Fibroblast of mammary gland (primary cell): ENCODE results near the gene CIAO3.

ENCODE experiments used
- DNase-seq: peaks from one replicate; pipeline ENCODE4 v3.0.0-alpha.2; 2010; ENCODE audit warnings: low read depth
- H3K4me3 ChIP-seq: 2 replicates; pipeline ENCODE4 v1.5.1; 2011; ENCODE audit warnings: low read depth, mild to moderate bottlenecking, low read length, moderate library complexity; ENCODE audit not compliant: control insufficient read depth
- TF ChIP-seq, protein P1 (sequence below): conservative IDR thresholded peaks from 2 replicates; pipeline ENCODE4 v1.5.1; 2011; ENCODE audit warnings: low read depth, low read length, inconsistent platforms; ENCODE audit not compliant: control insufficient read depth, insufficient read depth

CIAO3 gene

DNA sequence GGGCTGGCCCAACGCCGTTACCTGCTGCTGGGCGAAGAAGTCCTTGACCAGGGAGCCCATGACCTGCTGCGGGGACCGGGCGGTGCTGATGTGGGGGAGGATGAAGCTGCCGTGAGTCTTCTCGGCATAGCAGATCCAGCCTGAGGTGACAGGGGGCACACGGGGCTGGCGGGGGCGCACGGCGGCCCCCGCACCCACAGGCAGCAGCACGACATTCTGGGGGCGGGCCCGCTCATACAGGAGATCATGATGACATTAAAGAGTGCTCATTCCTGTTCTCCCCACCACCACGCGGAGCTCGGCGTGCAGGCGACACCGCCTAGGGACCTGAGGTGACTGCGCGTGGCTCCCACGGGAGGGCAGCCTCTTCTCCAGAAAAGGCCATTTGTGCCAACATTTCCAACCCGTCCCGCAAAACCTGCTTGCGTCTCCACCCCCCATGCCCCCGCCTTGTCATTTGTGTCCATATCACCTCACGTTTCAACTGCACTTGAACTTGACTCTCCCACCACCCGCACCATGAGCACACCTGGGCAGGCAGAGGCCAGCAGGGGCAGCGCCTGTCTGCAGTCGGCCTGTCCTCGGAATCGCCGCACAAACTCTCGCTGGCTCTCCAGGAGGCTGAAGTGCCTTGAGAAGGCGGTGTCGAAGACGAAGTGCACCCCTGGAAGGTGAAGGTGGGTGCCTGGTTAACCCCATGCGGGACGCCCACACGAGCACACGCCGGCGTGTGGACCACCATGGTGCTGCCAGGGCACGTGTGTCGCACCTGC lies 6.4 kb downstream of the CIAO3 start:
- H3K4me3 ChIP-seq = no peak overlapping the region
- DNase-seq = no peak
- TF ChIP-seq, protein P1, sequence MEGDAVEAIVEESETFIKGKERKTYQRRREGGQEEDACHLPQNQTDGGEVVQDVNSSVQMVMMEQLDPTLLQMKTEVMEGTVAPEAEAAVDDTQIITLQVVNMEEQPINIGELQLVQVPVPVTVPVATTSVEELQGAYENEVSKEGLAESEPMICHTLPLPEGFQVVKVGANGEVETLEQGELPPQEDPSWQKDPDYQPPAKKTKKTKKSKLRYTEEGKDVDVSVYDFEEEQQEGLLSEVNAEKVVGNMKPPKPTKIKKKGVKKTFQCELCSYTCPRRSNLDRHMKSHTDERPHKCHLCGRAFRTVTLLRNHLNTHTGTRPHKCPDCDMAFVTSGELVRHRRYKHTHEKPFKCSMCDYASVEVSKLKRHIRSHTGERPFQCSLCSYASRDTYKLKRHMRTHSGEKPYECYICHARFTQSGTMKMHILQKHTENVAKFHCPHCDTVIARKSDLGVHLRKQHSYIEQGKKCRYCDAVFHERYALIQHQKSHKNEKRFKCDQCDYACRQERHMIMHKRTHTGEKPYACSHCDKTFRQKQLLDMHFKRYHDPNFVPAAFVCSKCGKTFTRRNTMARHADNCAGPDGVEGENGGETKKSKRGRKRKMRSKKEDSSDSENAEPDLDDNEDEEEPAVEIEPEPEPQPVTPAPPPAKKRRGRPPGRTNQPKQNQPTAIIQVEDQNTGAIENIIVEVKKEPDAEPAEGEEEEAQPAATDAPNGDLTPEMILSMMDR = no peak

DNA sequence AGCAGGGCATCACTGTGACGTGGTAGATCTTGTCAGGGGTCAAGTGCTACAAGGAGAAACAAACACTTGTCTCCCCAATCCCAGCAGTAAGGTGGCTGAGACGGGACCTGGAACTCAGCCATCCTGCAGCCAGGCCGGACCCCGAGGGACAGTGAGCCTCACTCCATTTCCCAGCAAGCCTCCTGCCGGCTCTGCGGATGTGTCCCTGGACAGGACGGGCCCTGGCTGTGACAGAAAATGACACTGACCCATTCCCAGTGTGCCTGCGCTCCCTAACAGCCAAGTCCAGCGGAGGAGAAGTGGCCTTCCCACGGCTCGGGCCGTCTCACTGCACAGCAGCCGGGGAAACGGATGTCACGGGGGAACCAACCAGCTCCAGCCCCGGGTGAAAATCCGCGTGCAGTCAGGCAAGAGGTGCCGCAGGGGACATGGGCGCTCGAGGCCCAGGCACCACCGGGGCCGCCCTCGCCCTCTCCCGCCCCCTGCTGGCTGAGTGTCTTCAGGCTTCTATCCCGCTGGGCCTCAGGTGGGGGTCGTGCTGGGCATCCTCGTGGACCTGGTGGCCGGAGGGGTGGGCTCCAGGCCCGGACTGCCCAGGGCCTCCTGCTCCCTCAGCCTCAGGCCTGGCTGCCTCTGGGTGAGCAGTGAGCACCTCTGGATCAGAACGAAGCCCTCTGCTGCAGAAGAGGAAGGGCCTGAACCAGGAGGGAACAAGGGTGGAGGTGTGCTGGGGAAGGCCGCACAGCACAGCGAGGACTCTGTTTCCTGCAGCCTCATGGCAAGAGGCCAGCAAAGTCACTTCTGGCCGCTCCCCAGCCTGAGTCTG lies 7.2 kb downstream of the CIAO3 start:
- no peak for DNase-seq
- H3K4me3 ChIP-seq = no peak overlapping the region
- TF ChIP-seq, protein P1 = no peak

DNA sequence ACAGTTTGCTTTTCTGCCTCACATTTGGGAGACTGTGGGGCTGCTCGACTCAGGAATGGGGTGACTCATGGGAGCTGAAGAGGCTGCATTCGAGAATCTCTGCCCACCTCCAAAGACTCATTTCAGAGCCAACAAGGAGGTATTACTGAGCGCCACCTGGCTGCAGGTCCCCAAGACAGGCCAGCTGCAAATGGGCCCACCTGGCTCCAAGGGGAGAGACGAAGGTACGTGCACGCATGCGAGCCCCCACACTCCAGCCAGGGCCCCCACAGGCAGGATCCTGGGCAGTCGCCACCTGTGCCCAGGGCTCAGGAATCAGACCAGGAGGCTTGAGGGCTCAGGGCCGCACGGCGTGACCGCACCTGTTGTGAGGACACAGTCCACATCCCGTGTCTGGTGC lies 7.9 kb downstream of the CIAO3 start:
- no peak overlapping the region for H3K4me3 ChIP-seq
- no peak for DNase-seq
- TF ChIP-seq, protein P1 = no peak

DNA sequence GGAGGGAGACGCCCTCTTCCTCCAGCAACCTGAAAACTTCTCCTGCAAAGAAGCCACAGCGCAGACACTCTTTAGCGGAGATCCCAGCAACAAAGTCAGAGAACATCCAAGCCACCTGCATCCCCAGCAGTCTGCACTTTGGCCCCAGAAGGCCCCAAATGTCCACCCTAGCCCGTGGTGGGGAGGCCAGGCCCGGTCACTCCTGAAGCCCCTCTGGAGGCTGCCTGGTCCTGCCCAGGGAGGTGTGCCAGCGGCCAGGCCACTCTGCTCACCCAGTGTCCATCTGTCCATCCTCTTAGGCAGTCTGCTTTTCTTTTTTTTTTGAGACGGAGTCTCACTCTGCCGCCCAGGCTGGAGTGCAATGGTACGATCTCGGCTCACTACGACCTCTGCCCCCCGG lies 8.5 kb downstream of the CIAO3 start:
- DNase-seq = no peak
- H3K4me3 ChIP-seq = no peak overlapping the region
- TF ChIP-seq, protein P1 = no peak

DNA sequence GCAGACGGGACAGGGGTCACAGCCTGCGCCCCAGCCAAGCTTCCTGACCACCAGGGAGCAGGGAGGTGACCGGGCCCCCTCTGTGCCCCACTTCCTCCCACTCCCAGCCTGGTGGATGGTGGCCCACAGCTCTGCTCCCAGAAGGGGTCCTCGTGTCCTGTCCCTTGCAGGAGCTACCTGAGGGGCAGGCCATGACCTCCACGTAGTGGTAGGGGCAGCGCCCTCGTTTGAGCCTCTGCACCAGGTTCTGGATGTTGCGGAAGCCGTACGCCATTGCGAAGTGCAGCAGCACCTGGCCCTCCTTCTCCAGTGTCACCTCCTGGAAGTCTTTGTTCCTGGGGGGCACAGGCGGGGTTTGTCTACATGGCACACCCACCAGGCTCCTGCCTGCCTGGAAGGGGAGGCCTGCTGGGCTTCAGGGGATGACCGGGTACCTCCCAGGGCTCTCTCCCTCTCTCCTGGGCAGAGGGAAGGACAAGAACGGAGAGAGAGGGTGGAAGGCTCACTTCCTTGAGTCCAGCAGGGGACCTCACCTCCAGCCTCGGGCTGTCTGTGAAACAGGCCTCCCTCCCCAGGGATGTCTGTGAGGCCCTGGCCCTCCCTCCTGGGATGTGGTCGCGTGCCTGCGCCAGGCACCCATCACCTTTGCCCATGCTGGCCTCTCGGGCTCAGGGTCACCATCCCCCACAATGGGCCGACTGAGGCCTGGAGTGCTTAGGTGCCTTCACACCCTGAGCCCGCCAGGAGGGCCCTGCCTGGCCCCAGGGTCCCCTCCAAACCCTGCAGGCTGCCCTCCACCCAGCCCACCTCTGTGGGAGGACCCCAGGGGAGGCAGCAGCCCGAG lies 9.9 kb downstream of the CIAO3 start:
- TF ChIP-seq, protein P1 = no peak
- no peak for DNase-seq
- no peak overlapping the region for H3K4me3 ChIP-seq
